Measurements from ENCODE around the gene PPID.
"Not testable (repeated sequence)": the region's sequence is repeated elsewhere in the genome, so short reads cannot be mapped to it uniquely, and the experiment has no call there.

GRCh38 chr4:158663707-158664625 lies 59.2 kb downstream of the PPID start:
- TF ChIP-seq POLR2A, POLR2AphosphoS5 (IDR thresholded peaks at IDR 0.05): not testable (repeated sequence)
- TF ChIP-seq, protein P1, sequence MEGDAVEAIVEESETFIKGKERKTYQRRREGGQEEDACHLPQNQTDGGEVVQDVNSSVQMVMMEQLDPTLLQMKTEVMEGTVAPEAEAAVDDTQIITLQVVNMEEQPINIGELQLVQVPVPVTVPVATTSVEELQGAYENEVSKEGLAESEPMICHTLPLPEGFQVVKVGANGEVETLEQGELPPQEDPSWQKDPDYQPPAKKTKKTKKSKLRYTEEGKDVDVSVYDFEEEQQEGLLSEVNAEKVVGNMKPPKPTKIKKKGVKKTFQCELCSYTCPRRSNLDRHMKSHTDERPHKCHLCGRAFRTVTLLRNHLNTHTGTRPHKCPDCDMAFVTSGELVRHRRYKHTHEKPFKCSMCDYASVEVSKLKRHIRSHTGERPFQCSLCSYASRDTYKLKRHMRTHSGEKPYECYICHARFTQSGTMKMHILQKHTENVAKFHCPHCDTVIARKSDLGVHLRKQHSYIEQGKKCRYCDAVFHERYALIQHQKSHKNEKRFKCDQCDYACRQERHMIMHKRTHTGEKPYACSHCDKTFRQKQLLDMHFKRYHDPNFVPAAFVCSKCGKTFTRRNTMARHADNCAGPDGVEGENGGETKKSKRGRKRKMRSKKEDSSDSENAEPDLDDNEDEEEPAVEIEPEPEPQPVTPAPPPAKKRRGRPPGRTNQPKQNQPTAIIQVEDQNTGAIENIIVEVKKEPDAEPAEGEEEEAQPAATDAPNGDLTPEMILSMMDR (IDR thresholded peaks at IDR 0.05 in 8 of 11, conservative IDR thresholded peaks at IDR 0.05 in 3 of 11) = not testable (repeated sequence)
